ENCODE data around the gene GTF2B. TPM values are rescaled to one million over a fixed set of nuclear protein-coding genes. Genes with fewer than 3 reads are reported as not detected.

Gene GTF2B, protein sequence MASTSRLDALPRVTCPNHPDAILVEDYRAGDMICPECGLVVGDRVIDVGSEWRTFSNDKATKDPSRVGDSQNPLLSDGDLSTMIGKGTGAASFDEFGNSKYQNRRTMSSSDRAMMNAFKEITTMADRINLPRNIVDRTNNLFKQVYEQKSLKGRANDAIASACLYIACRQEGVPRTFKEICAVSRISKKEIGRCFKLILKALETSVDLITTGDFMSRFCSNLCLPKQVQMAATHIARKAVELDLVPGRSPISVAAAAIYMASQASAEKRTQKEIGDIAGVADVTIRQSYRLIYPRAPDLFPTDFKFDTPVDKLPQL
- total RNA-seq = 34.2 and 46.3 TPM in 2 replicates

DNA sequence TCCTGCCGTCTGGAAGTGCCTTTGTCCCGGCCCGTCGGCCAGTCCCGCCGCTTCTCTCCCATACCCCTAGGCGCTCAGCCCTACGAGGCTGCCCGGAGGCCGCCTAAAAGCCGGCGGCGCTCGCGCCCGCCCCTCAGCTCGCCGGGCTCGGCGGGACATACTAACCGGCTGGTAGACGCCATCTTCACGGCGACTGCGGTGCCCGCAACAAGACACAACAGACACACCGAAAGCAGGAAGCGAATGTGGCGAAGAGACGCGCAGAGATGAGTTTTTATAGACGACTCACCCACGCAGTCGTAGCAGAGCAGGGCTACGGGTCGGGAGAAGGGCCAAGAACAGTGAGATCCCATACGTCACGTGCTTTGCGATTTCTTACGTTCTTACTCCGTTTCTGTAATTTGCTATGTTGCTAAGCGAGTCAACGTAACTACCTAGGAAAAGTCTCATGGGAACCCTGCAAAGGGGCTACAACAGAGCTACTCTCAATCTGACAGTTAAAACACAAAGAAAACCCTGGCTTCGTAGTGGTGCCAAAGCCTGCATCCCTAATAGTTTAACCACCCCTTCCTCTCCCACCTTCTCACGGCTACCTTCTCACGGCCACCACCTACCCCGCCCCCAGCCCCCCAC, at the start of gene GTF2B:
Gene GTF2B (minus strand): TSS at position 250 of the 633 bp plus-strand sequence. CDS start 68 bp downstream, at position 182.

Small RNA genes within 50 kb of the gene (small RNA-seq; reads per million reads assigned to genes)
- gene RNU6-125P = not detected

Other genes with a start within 250 kb of the GTF2B start
- 47.8 and 72.6 TPM in 2 replicates for gene PKN2, start 207.3 kb downstream of the GTF2B start, total RNA-seq
- gene KYAT3, start 101.1 kb upstream of the GTF2B start, total RNA-seq = 22.0 and 43.6 TPM in 2 replicates
- 10.6 and 11.9 TPM in 2 replicates for gene RBMXL1, start 101.1 kb upstream of the GTF2B start, total RNA-seq
- 29.3 and 61.2 TPM in 2 replicates for gene GBP3, start 131.3 kb upstream of the GTF2B start, total RNA-seq
- 2.1 and 3.1 TPM in 2 replicates for gene GBP1, start 173.6 kb upstream of the GTF2B start, total RNA-seq
- 17.8 and 70.3 TPM in 2 replicates for gene GBP2, start 234.5 kb upstream of the GTF2B start, total RNA-seq